NCI-H1436 (cell line): ENCODE results near the gene ZG16B.

Experiments used
- DNase-seq: peaks from one replicate; lab custom pipeline; 2025; lab: John Stamatoyannopoulos, UW

ZG16B gene

GRCh38 chr16:2845116-2845515 is 15.0 kb downstream of the ZG16B start:
- no peak for DNase-seq

- DNase-seq: no peak
Observed at GRCh38 chr16:2846511-2847310, 16.6 kb downstream of the ZG16B start.

GRCh38 chr16:2848933-2849725 is 19.0 kb downstream of the ZG16B start:
- no peak for DNase-seq

GRCh38 chr16:2852003-2852730 is 22.1 kb downstream of the ZG16B start:
- DNase-seq: no peak

GRCh38 chr16:2852731-2853507 is 22.8 kb downstream of the ZG16B start:
- no peak for DNase-seq

GRCh38 chr16:2853531-2854073 is 23.5 kb downstream of the ZG16B start:
- DNase-seq: no peak

- DNase-seq: no peak
Observed at GRCh38 chr16:2854700-2855309, 24.7 kb downstream of the ZG16B start.

GRCh38 chr16:2855536-2855935 is 25.4 kb downstream of the ZG16B start:
- DNase-seq: no peak

GRCh38 chr16:2856061-2856670 is 26.1 kb downstream of the ZG16B start:
- peak; percentile 5 for DNase-seq

- DNase-seq: no peak
Observed at GRCh38 chr16:2856686-2857450, 26.8 kb downstream of the ZG16B start.

GRCh38 chr16:2857451-2858244 is 27.5 kb downstream of the ZG16B start, which contains the start of gene PRSS22:
PRSS22 (minus strand) TSS chr16:2858170; CDS start chr16:2858104, 66 bp downstream.
- DNase-seq: no peak

- DNase-seq: peak; percentile 7
Observed at GRCh38 chr16:2858245-2859025, 28.3 kb downstream of the ZG16B start.

GRCh38 chr16:2859686-2860265 is 29.7 kb downstream of the ZG16B start:
- no peak for DNase-seq

GRCh38 chr16:2860826-2861567 is 30.9 kb downstream of the ZG16B start:
- DNase-seq: no peak

GRCh38 chr16:2865651-2866050 is 35.5 kb downstream of the ZG16B start:
- no peak for DNase-seq

GRCh38 chr16:2866431-2866830 is 36.3 kb downstream of the ZG16B start:
- no peak for DNase-seq

- no peak for DNase-seq
Observed at GRCh38 chr16:2867661-2867986, 37.5 kb downstream of the ZG16B start.
